Panc1 (cell line): ENCODE results near the gene FBXO36. TPM values are rescaled to one million over a fixed set of nuclear protein-coding genes. Genes with fewer than 3 reads are reported as not detected.

Experiments
- ATAC-seq: fragments of 200-7000 bp; cut with Tn5 transposase; 2 replicates; pipeline ENCODE4 v1.9.1; 2020; ENCODE audit warnings: mild to moderate bottlenecking, moderate library complexity
- BruUV-seq: library from RNA; stranded (reverse); fragments of 400-500 nt; replicated peaks from 2 replicates; lab custom pipeline; 2021; lab: Mats Ljungman, UMichigan
- CTCF ChIA-PET: fragments of 300-600 bp; sonication (Branson Sonifier 250); formaldehyde crosslinking; loops from one replicate; lab custom pipeline; 2022; ENCODE audit warnings: antibody characterized with exemption; lab: Charles Lee
- POLR2A ChIA-PET: fragments of 300-600 bp; sonication (Branson Sonifier 250); formaldehyde crosslinking; loops from one replicate; lab custom pipeline; 2022; ENCODE audit warnings: antibody characterized with exemption; lab: Charles Lee
- DNase-seq: peaks from one replicate; pipeline ENCODE4 v3.0.0-alpha.2; 2010; ENCODE audit warnings: low read depth, low spot score
- H3K27ac ChIP-seq: 2 replicates; pipeline ENCODE4 v1.5.1; 2011; ENCODE audit warnings: mild to moderate bottlenecking, low read length, inconsistent platforms
- H3K27me3 ChIP-seq: fragments of 200-500 bp; sonication (Bioruptor generic); 2 replicates; pipeline ENCODE4 v1.6.0; 2014; ENCODE audit warnings: low read length, inconsistent platforms; ENCODE audit not compliant: control insufficient read depth, insufficient read depth
- H3K36me3 ChIP-seq: fragments of 200-500 bp; sonication (Bioruptor generic); 2 replicates; pipeline ENCODE4 v1.5.1; 2014; ENCODE audit warnings: inconsistent platforms, mild to moderate bottlenecking, low read length, moderate library complexity; ENCODE audit not compliant: control insufficient read depth, insufficient read depth
- H3K4me1 ChIP-seq: 2 replicates; pipeline ENCODE4 v1.5.1; 2011; ENCODE audit warnings: inconsistent platforms, mild to moderate bottlenecking, low read length, moderate library complexity; ENCODE audit not compliant: control insufficient read depth, insufficient read depth
- H3K4me3 ChIP-seq, 2 experiments: 2 replicates each; pipeline ENCODE4 v1.5.1; 2011 to 2012; ENCODE audit warnings: low read depth in 2 of 2, low read length in 2 of 2, mild to moderate bottlenecking in 2 of 2, inconsistent platforms in 1 of 2, moderate library complexity in 1 of 2
- H3K9me3 ChIP-seq: fragments of 200-500 bp; sonication (Bioruptor generic); 2 replicates; pipeline ENCODE4 v1.5.1; 2014; ENCODE audit warnings: low read depth, mild to moderate bottlenecking, inconsistent platforms, low read length, moderate library complexity; ENCODE audit not compliant: control insufficient read depth, insufficient read depth
- CTCF ChIP-seq: fragments of 450-650 bp; IDR thresholded peaks from 2 replicates; pipeline ENCODE4 v1.5.1; 2017; ENCODE audit warnings: mild to moderate bottlenecking
- POLR2AphosphoS5 ChIP-seq: IDR thresholded peaks from 2 replicates; pipeline ENCODE4 v1.6.1; 2012; ENCODE audit warnings: mild to moderate bottlenecking, low read depth, low read length, moderate library complexity
- SIN3A ChIP-seq: IDR thresholded peaks from 2 replicates; pipeline ENCODE4 v1.6.1; 2012; ENCODE audit warnings: low read depth, mild to moderate bottlenecking, low read length, moderate library complexity, borderline replicate concordance; ENCODE audit not compliant: insufficient read depth
- TCF7L2 ChIP-seq: IDR thresholded peaks from 2 replicates; pipeline ENCODE4 v1.6.1; 2011; ENCODE audit warnings: mild to moderate bottlenecking, low read depth, low read length, inconsistent platforms
- in situ Hi-C: cut with HindIII; loops from 2 replicates; pipeline ENCODE4 v1.10.0; 2016; ENCODE audit warnings: low sequenced_read_pairs, low pct_unique_long_range_greater_than_20kb
- intact Hi-C: fragments of 100-400 bp; cut with micrococcal nuclease; formaldehyde crosslinking; loops from one replicate; pipeline ENCODE4 v1.10.0; 2022; ENCODE audit not compliant: unreplicated experiment
- total RNA-seq: library from RNA; stranded (reverse); gene quantifications from one replicate; pipeline ENCODE4 v1.2.1, GENCODE V29; 2021; ENCODE audit not compliant: unreplicated experiment
- TF ChIP-seq, protein P1 (sequence below), 2 experiments: IDR thresholded peaks; 2 replicates each; pipeline ENCODE4 v1.6.1; 2011 to 2012; ENCODE audit warnings: low read depth in 2 of 2, control low read depth in 1 of 2, low read length in 1 of 2, mild to moderate bottlenecking in 1 of 2, moderate library complexity in 1 of 2; ENCODE audit not compliant: insufficient read depth in 1 of 2

The FBXO36 gene
- total RNA-seq, 1 experiment from 2014 or later = 3.9 TPM

DNA sequence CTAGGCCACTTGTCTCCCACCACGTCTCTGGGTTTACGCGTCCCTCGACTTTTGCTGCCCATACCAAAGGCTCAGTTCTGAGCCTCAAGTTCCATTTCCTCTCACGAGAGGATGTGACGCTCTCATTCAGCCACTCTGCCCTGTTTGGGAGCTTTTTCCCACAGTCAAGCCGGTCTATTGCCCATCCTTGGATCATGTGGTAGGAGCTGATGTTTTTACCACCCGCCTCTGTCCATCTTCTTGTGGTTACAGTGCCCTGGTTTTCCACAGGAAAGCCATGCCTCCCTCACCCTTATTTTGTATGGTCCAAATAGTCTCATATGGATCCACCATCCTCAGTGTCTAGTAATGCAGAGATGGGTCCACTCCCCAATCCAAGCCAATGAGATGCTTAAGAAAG is 20.4 kb downstream of the FBXO36 start:
- Histone ChIP-seq H3K27ac (no peak overlapping the region), H3K36me3 (no peaks in the 10 kb centered on the region), H3K27me3 (no peaks in the 10 kb centered on the region), H3K4me1 (no peaks in the 10 kb centered on the region), H3K4me3 (no peak overlapping the region), H3K9me3 (no peaks in the 10 kb centered on the region)
- POLR2A ChIA-PET = no interaction called here
- DNase-seq (no peak), ATAC-seq (no peak)
- intact Hi-C loops (no loop called here), in situ Hi-C loops (no loop called here)
- CTCF ChIA-PET = no interaction called here
- TF ChIP-seq TCF7L2 = no peak
- TF ChIP-seq, protein P1, sequence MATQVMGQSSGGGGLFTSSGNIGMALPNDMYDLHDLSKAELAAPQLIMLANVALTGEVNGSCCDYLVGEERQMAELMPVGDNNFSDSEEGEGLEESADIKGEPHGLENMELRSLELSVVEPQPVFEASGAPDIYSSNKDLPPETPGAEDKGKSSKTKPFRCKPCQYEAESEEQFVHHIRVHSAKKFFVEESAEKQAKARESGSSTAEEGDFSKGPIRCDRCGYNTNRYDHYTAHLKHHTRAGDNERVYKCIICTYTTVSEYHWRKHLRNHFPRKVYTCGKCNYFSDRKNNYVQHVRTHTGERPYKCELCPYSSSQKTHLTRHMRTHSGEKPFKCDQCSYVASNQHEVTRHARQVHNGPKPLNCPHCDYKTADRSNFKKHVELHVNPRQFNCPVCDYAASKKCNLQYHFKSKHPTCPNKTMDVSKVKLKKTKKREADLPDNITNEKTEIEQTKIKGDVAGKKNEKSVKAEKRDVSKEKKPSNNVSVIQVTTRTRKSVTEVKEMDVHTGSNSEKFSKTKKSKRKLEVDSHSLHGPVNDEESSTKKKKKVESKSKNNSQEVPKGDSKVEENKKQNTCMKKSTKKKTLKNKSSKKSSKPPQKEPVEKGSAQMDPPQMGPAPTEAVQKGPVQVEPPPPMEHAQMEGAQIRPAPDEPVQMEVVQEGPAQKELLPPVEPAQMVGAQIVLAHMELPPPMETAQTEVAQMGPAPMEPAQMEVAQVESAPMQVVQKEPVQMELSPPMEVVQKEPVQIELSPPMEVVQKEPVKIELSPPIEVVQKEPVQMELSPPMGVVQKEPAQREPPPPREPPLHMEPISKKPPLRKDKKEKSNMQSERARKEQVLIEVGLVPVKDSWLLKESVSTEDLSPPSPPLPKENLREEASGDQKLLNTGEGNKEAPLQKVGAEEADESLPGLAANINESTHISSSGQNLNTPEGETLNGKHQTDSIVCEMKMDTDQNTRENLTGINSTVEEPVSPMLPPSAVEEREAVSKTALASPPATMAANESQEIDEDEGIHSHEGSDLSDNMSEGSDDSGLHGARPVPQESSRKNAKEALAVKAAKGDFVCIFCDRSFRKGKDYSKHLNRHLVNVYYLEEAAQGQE (IDR thresholded peaks at IDR 0.05; ENCODE audit: insufficient read depth in 1 of 2, low read depth in 2 of 2, low read length in 1 of 2) = no peak
- no peak for TF ChIP-seq SIN3A
- TF ChIP-seq CTCF = no peak
- TF ChIP-seq POLR2AphosphoS5 = no peak
- BruUV-seq = no TSS peak

- Histone ChIP-seq H3K9me3 (no peaks in the 10 kb centered on the region), H3K27me3 (no peaks in the 10 kb centered on the region), H3K27ac (no peak overlapping the region), H3K36me3 (no peaks in the 10 kb centered on the region), H3K4me1 (no peaks in the 10 kb centered on the region), H3K4me3 (no peak overlapping the region)
- in situ Hi-C loops (no loop called here), intact Hi-C loops (no loop called here)
- ChIA-PET POLR2A (no interaction called here), CTCF (no interaction called here)
- TF ChIP-seq SIN3A (no peak), CTCF (no peak)
- ATAC-seq (no peak), DNase-seq (no peak)
- BruUV-seq = no TSS peak
Measured at GRCh38 chr2:229943171-229943570, 20.9 kb downstream of the FBXO36 start.
